Mesothelial cell of epicardium (in vitro differentiated cells): ENCODE results near the gene POT1. TPM values are rescaled to one million over a fixed set of nuclear protein-coding genes. Genes with fewer than 3 reads are reported as not detected.

ENCODE experiments used
- DNase-seq, 2 experiments: peaks; one replicate each; pipeline ENCODE4 v3.0.0; 2021; ENCODE audit warnings: low spot score in 2 of 2; ENCODE audit not compliant: unreplicated experiment in 2 of 2
- H3K27ac Mint-ChIP-seq: 2 replicates; pipeline ENCODE4 v1.8.0; 2021; ENCODE audit warnings: mixed read lengths
- H3K27me3 Mint-ChIP-seq: 2 replicates; pipeline ENCODE4 v1.8.0; 2021; ENCODE audit warnings: low read depth, mixed read lengths
- H3K36me3 Mint-ChIP-seq: 2 replicates; pipeline ENCODE4 v1.8.0; 2021; ENCODE audit warnings: mixed read lengths
- H3K4me1 Mint-ChIP-seq: 2 replicates; pipeline ENCODE4 v1.8.0; 2021; ENCODE audit warnings: mixed read lengths
- H3K4me3 Mint-ChIP-seq: 2 replicates; pipeline ENCODE4 v1.8.0; 2021; ENCODE audit warnings: mild to moderate bottlenecking, moderate library complexity, mixed read lengths
- H3K9me3 Mint-ChIP-seq: 2 replicates; pipeline ENCODE4 v1.8.0; 2021; ENCODE audit warnings: mixed read lengths
- CTCF ChIP-seq: fragments of 200-600 bp; sonication (generic); IDR thresholded peaks from one replicate; pipeline ENCODE4 v1.5.0; 2021; ENCODE audit warnings: antibody characterized with exemption; ENCODE audit not compliant: unreplicated experiment
- total RNA-seq: library from RNA; stranded (reverse); gene quantifications from 3 replicates; pipeline ENCODE4 v1.2.1, GENCODE V29; 2021

The POT1 gene
- total RNA-seq, 1 donor from 2014 or later: 34.2 TPM

DNA sequence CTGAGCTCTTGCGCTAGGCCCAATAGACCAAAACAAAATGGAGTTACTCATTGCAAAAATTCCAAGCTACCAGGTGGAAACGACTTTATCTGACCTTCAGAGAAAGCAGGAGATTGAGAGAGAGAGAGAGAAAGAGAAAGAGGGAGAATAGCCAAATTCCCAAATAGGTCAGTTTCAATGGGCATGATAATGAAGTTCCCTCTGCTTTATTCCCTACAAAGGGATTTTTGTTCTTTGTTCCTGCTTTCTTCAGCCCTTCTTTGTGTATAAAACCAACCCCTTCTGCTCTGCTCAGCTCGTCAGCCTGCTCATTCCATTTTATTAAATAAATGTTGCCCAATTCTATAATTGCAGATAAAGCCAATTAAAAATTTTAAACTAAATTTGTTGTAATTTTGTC lies 119.0 kb downstream of the POT1 start:
- no peak overlapping the region for H3K4me3 Mint-ChIP-seq
- no peaks in the 10 kb centered on the region for H3K9me3 Mint-ChIP-seq
- DNase-seq: no peak
- no peaks in the 10 kb centered on the region for H3K36me3 Mint-ChIP-seq
- TF ChIP-seq CTCF: no peak
- no peaks in the 10 kb centered on the region for H3K27me3 Mint-ChIP-seq
- peaks cover 3% of the 10 kb centered on the region for H3K4me1 Mint-ChIP-seq
- no peak overlapping the region for H3K27ac Mint-ChIP-seq

DNA sequence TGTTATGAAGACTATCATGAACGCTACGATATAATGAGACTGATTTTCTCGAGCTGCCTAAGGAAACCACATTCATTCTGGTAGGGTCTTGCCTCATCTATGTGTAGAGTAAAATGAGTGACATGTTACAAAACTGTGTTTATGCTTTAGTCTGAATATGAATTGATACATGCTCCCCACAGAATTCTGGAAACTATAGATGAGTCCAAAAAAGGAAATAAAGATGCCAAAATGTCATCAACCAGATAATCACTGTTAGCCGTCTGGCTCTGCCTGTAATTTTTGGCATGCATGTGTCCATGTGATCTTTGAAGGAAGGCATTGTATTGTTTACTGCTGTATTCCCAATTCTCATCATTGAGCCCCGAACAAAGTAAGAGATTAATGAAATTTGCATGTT lies 121.4 kb downstream of the POT1 start:
- no peaks in the 10 kb centered on the region for H3K9me3 Mint-ChIP-seq
- no peak for TF ChIP-seq CTCF
- H3K27me3 Mint-ChIP-seq: no peaks in the 10 kb centered on the region
- DNase-seq: no peak
- no peaks in the 10 kb centered on the region for H3K36me3 Mint-ChIP-seq
- peaks cover 3% of the 10 kb centered on the region for H3K4me1 Mint-ChIP-seq
- H3K27ac Mint-ChIP-seq: no peak overlapping the region
- H3K4me3 Mint-ChIP-seq: no peak overlapping the region

- no peaks in the 10 kb centered on the region for H3K36me3 Mint-ChIP-seq
- H3K27ac Mint-ChIP-seq: no peak overlapping the region
- H3K27me3 Mint-ChIP-seq: no peaks in the 10 kb centered on the region
- no peak for DNase-seq
- H3K4me3 Mint-ChIP-seq: no peak overlapping the region
- no peak for TF ChIP-seq CTCF
- peaks cover 4% of the 10 kb centered on the region for H3K9me3 Mint-ChIP-seq
- H3K4me1 Mint-ChIP-seq: no peaks in the 10 kb centered on the region
Measured at GRCh38 chr7:124801330-124801895, 128.2 kb downstream of the POT1 start.

DNA sequence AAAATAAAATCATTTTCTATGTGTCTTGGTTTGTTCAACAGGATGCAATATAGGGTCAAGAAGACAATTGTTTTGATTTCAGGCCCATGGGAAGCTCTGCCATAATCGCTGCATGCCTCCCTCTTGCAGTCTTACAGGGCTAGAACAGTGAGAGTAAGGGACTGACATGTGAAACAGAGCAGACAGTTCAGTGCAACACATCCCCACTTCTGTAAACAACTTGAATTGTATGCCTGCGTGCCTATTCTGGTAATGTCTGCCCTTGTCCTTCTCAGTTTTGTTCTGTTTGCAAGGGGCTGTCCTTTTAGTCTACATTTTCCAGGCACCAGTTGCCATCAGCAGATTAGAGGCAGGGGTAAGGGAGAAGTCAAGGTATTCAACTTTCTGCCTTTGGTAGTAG lies 129.2 kb downstream of the POT1 start:
- DNase-seq: no peak
- H3K36me3 Mint-ChIP-seq: no peaks in the 10 kb centered on the region
- TF ChIP-seq CTCF: no peak
- peaks cover 14% of the 10 kb centered on the region for H3K9me3 Mint-ChIP-seq
- H3K27ac Mint-ChIP-seq: no peak overlapping the region
- H3K27me3 Mint-ChIP-seq: no peaks in the 10 kb centered on the region
- H3K4me3 Mint-ChIP-seq: no peak overlapping the region
- H3K4me1 Mint-ChIP-seq: no peaks in the 10 kb centered on the region

DNA sequence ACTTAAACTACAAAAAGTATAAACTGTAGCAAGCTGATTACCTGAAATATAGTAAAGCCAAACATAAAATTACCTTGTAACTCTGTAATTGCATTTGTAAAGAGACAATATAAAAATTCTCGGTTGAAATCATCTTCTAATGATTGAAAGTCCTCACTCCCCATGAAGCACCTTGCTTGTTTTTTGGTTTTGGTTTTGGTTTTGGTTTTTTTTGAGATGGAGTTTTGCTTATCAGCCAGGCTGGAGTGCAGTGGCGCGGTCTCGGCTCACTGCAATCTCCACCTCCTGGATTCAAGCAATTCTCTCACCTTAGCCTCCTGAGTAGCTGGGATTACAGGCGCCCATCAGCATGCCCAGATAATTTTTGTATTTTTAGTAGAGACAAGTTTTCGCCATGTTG lies 130.2 kb downstream of the POT1 start:
- Mint-ChIP-seq H3K36me3 (no peaks in the 10 kb centered on the region), H3K27me3 (no peaks in the 10 kb centered on the region), H3K4me1 (no peaks in the 10 kb centered on the region), H3K4me3 (no peak overlapping the region), H3K27ac (no peak overlapping the region), H3K9me3 (peaks cover 14% of the 10 kb centered on the region)
- DNase-seq: no peak
- TF ChIP-seq CTCF: no peak

DNA sequence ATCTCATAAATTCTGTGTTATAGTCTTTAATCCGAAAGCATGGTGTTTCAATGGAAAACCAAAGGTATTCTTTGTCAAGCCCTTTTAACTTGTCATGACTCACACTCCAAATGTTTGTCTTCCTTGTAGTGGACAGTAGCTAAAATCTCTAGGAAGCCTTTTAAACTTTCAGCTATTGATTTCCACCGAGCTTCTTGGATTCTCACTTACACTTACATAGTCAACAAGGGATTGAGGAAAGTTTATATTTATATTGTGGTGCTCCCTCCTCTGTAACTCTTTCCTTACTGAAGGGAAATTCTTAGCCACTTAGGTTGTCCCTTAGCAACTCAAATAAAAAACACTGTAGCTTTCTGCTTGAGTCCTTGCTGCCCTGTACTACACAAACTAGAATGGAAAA lies 132.9 kb downstream of the POT1 start:
- no peak for TF ChIP-seq CTCF
- no peaks in the 10 kb centered on the region for H3K27me3 Mint-ChIP-seq
- H3K4me1 Mint-ChIP-seq: peaks cover 11% of the 10 kb centered on the region
- H3K36me3 Mint-ChIP-seq: no peaks in the 10 kb centered on the region
- H3K9me3 Mint-ChIP-seq: peaks cover 14% of the 10 kb centered on the region
- H3K27ac Mint-ChIP-seq: no peak overlapping the region
- DNase-seq: no peak
- no peak overlapping the region for H3K4me3 Mint-ChIP-seq
